ENCODE data around the gene PCDH9. TPM values are rescaled to one million over a fixed set of nuclear protein-coding genes. Genes with fewer than 3 reads are reported as not detected.
"Not testable (repeated sequence)": the region's sequence is repeated elsewhere in the genome, so short reads cannot be mapped to it uniquely, and the experiment has no call there.

PCDH9 gene
- total RNA-seq, 1 experiment from 2014 or later = 10.1 TPM

DNA sequence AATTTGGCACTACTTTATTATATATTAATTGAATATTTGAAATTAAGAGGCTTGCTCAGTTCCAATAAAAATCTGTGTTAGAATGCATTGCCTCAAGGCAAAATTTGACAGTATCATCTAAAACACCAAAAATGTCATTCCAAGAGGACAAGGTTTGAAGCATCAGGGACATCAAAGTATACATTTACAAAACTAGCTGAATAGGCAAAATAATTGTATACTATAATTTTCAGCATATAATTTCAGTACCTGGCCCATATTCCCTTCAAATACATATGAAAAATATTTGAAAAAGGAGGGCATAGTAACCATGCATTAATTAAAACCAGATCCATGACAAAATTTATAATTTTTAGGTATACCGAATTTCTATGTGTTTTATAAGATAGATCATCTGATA lies 963.8 kb downstream of the PCDH9 start:
- POLR2A ChIA-PET = no interaction called here
- no peak for DNase-seq (ENCODE audit: unreplicated experiment)
- intact Hi-C loops (cut with micrococcal nuclease) = no loop called here
- Mint-ChIP-seq H3K4me3 (ENCODE audit: unreplicated experiment) (no peak overlapping the region), H3K27me3 (ENCODE audit: insufficient read depth, unreplicated experiment) (no peaks in the 10 kb centered on the region), H3K9me3 (ENCODE audit: unreplicated experiment) (peaks cover 7% of the 10 kb centered on the region), H3K27ac (ENCODE audit: low read depth, unreplicated experiment) (no peak overlapping the region), H3K4me1 (ENCODE audit: insufficient read depth, unreplicated experiment) (peaks cover 12% of the 10 kb centered on the region), H3K36me3 (ENCODE audit: insufficient read depth, unreplicated experiment) (no peaks in the 10 kb centered on the region)
- BruUV-seq (replicated peaks) = no TSS peak
- CTCF ChIA-PET = no interaction called here
- TF ChIP-seq, protein P1, sequence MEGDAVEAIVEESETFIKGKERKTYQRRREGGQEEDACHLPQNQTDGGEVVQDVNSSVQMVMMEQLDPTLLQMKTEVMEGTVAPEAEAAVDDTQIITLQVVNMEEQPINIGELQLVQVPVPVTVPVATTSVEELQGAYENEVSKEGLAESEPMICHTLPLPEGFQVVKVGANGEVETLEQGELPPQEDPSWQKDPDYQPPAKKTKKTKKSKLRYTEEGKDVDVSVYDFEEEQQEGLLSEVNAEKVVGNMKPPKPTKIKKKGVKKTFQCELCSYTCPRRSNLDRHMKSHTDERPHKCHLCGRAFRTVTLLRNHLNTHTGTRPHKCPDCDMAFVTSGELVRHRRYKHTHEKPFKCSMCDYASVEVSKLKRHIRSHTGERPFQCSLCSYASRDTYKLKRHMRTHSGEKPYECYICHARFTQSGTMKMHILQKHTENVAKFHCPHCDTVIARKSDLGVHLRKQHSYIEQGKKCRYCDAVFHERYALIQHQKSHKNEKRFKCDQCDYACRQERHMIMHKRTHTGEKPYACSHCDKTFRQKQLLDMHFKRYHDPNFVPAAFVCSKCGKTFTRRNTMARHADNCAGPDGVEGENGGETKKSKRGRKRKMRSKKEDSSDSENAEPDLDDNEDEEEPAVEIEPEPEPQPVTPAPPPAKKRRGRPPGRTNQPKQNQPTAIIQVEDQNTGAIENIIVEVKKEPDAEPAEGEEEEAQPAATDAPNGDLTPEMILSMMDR (IDR thresholded peaks at IDR 0.05; ENCODE audit: unreplicated experiment) = no peak

DNA sequence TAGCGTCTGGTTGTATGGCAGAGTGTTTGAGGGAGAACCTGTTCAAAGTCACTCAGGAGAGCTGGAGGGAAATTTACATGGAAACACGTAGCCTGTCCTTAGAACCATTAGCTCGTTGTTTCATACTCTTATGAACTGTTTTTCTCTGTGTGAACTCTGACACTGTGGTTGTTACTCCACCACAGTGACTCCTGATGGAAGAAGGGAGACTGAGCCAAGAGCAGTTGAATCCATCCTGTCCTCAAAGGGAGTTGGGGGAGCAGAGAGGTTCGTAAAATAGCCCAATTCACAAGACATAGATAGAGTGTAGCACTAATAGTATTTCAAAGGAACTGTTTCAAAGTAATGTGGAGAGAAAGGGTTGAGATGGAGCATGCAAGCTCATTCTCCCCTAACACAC lies 964.8 kb downstream of the PCDH9 start:
- TF ChIP-seq, protein P1 (IDR thresholded peaks at IDR 0.05; ENCODE audit: unreplicated experiment) = no peak
- Mint-ChIP-seq H3K9me3 (ENCODE audit: unreplicated experiment) (peaks cover 7% of the 10 kb centered on the region), H3K27me3 (ENCODE audit: insufficient read depth, unreplicated experiment) (no peaks in the 10 kb centered on the region), H3K4me3 (ENCODE audit: unreplicated experiment) (no peak overlapping the region), H3K4me1 (ENCODE audit: insufficient read depth, unreplicated experiment) (peaks cover 12% of the 10 kb centered on the region), H3K36me3 (ENCODE audit: insufficient read depth, unreplicated experiment) (no peaks in the 10 kb centered on the region), H3K27ac (ENCODE audit: low read depth, unreplicated experiment) (no peak overlapping the region)
- BruUV-seq (replicated peaks) = no TSS peak
- no peak for DNase-seq (ENCODE audit: unreplicated experiment)
- CTCF ChIA-PET = no interaction called here
- intact Hi-C loops (cut with micrococcal nuclease) = no loop called here
- POLR2A ChIA-PET = no interaction called here

DNA sequence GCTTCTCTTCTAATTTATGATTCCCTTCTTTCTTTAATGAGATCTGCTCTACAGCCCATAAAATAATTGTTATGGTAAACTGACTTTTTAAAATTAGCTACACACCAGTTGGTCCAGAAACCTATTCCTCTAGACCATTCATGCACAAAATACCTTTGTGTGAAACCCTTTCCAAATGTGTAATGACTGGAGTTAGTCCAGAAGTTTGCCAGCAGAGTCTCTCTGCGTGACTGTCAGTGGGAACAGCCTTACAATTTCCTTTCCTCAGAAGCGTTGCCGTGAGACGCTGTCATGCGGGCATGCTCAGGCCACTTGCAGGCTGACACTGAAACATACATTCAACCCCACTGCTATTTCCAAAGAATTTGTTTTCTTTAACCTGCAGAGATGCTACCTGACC lies 965.2 kb downstream of the PCDH9 start:
- Mint-ChIP-seq H3K36me3 (ENCODE audit: insufficient read depth, unreplicated experiment) (no peaks in the 10 kb centered on the region), H3K27ac (ENCODE audit: low read depth, unreplicated experiment) (no peak overlapping the region), H3K27me3 (ENCODE audit: insufficient read depth, unreplicated experiment) (no peaks in the 10 kb centered on the region), H3K4me1 (ENCODE audit: insufficient read depth, unreplicated experiment) (peaks cover 12% of the 10 kb centered on the region), H3K9me3 (ENCODE audit: unreplicated experiment) (peaks cover 7% of the 10 kb centered on the region), H3K4me3 (ENCODE audit: unreplicated experiment) (no peak overlapping the region)
- no TSS peak for BruUV-seq (replicated peaks)
- TF ChIP-seq, protein P1 (IDR thresholded peaks at IDR 0.05; ENCODE audit: unreplicated experiment) = no peak
- intact Hi-C loops (cut with micrococcal nuclease) = no loop called here
- ChIA-PET CTCF (no interaction called here), POLR2A (no interaction called here)
- no peak for DNase-seq (ENCODE audit: unreplicated experiment)

DNA sequence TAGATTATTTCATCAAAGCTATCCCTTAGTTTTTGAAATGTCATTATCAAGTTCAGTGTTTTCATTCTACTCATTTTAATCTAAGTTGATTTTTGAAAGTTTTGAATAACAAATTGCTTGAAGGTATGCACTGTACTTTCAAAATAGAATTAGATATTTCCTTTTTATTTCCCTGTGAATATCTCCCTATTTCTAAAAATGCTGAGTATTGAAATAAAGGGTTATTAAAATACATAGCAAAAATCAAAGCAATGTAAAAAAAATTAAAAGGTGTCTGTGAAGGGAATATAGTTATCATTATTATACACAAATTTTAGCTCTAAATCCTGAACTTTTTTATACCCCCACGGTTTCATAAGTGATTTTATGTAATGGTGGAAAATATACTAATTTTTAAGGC lies 967.8 kb downstream of the PCDH9 start:
- intact Hi-C loops (cut with micrococcal nuclease) = no loop called here
- Mint-ChIP-seq H3K4me3 (ENCODE audit: unreplicated experiment) (no peak overlapping the region), H3K36me3 (ENCODE audit: insufficient read depth, unreplicated experiment) (no peaks in the 10 kb centered on the region), H3K27ac (ENCODE audit: low read depth, unreplicated experiment) (no peak overlapping the region), H3K27me3 (ENCODE audit: insufficient read depth, unreplicated experiment) (no peaks in the 10 kb centered on the region), H3K9me3 (ENCODE audit: unreplicated experiment) (peaks cover 7% of the 10 kb centered on the region), H3K4me1 (ENCODE audit: insufficient read depth, unreplicated experiment) (peaks cover 6% of the 10 kb centered on the region)
- CTCF ChIA-PET = interaction anchor here (1.1 kb wide), 1 partner anchor 15 kb away, joined by 4 read pairs; no protein-coding TSS in a partner anchor
- TF ChIP-seq, protein P1 (IDR thresholded peaks at IDR 0.05; ENCODE audit: unreplicated experiment) = no peak
- DNase-seq (ENCODE audit: unreplicated experiment) = no peak
- POLR2A ChIA-PET = no interaction called here
- BruUV-seq (replicated peaks) = no TSS peak

- POLR2A ChIA-PET; H3K27ac Mint-ChIP-seq (ENCODE audit: low read depth, unreplicated experiment); H3K36me3 Mint-ChIP-seq (ENCODE audit: insufficient read depth, unreplicated experiment); H3K9me3 Mint-ChIP-seq (ENCODE audit: unreplicated experiment); H3K4me3 Mint-ChIP-seq (ENCODE audit: unreplicated experiment); H3K4me1 Mint-ChIP-seq (ENCODE audit: insufficient read depth, unreplicated experiment); BruUV-seq (replicated peaks); H3K27me3 Mint-ChIP-seq (ENCODE audit: insufficient read depth, unreplicated experiment); DNase-seq (ENCODE audit: unreplicated experiment); intact Hi-C loops (cut with micrococcal nuclease): not testable (repeated sequence)
- CTCF ChIA-PET = interaction anchor here (0.6 kb wide), 1 partner anchor 431 kb away, joined by 3 read pairs; no protein-coding TSS in a partner anchor
Measured at GRCh38 chr13:66259426-66259825, 970.7 kb downstream of the PCDH9 start.

Data from MCF 10A (cell line).